ENCODE data around the gene BRF1. TPM values are rescaled to one million over a fixed set of nuclear protein-coding genes. Genes with fewer than 3 reads are reported as not detected.

BRF1 gene
- total RNA-seq, 1 experiment from 2014 or later: 50.2 TPM

- DNase-seq (ENCODE audit: low spot score): no peak
Measured at GRCh38 chr14:105268736-105269354, 32.0 kb downstream of the BRF1 start.

- peak; percentile 25 for DNase-seq (ENCODE audit: low spot score)
Measured at GRCh38 chr14:105267820-105268548, 32.8 kb downstream of the BRF1 start.

- DNase-seq (ENCODE audit: low spot score): no peak
Measured at GRCh38 chr14:105261781-105262180, 39.0 kb downstream of the BRF1 start.

GRCh38 chr14:105260959-105261358 is 39.8 kb downstream of the BRF1 start:
- no peak for DNase-seq (ENCODE audit: low spot score)

- peak; percentile 39 for DNase-seq (ENCODE audit: low spot score)
Measured at GRCh38 chr14:105258846-105259245, 42.0 kb downstream of the BRF1 start.

- DNase-seq (ENCODE audit: low spot score): peak; percentile 66
Measured at GRCh38 chr14:105257464-105257863, 43.3 kb downstream of the BRF1 start.

GRCh38 chr14:105256292-105256960 is 44.4 kb downstream of the BRF1 start:
- DNase-seq (ENCODE audit: low spot score): no peak

- no peak for DNase-seq (ENCODE audit: low spot score)
Measured at GRCh38 chr14:105255021-105255507, 45.7 kb downstream of the BRF1 start.

GRCh38 chr14:105253329-105253682 is 47.5 kb downstream of the BRF1 start:
- DNase-seq (ENCODE audit: low spot score): no peak

- DNase-seq (ENCODE audit: low spot score): no peak
Measured at GRCh38 chr14:105252552-105253328, 48.1 kb downstream of the BRF1 start.

GRCh38 chr14:105251920-105252319 is 48.9 kb downstream of the BRF1 start:
- no peak for DNase-seq (ENCODE audit: low spot score)

- DNase-seq (ENCODE audit: low spot score): no peak
Measured at GRCh38 chr14:105250986-105251385, 49.8 kb downstream of the BRF1 start.

GRCh38 chr14:105250008-105250366 is 50.8 kb downstream of the BRF1 start:
- no peak for DNase-seq (ENCODE audit: low spot score)

GRCh38 chr14:105249182-105250007 is 51.4 kb downstream of the BRF1 start:
- DNase-seq (ENCODE audit: low spot score): no peak

GRCh38 chr14:105248368-105249181 is 52.2 kb downstream of the BRF1 start, which contains the start of gene BTBD6:
BTBD6 (plus strand) TSS chr14:105248533; CDS start chr14:105248712, 179 bp downstream.
- peak; percentile 67 for DNase-seq (ENCODE audit: low spot score)

GRCh38 chr14:105247715-105248367 is 53.0 kb downstream of the BRF1 start:
- no peak for DNase-seq (ENCODE audit: low spot score)

- no peak for DNase-seq (ENCODE audit: low spot score)
Measured at GRCh38 chr14:105247026-105247425, 53.8 kb downstream of the BRF1 start.

- no peak for DNase-seq (ENCODE audit: low spot score)
Measured at GRCh38 chr14:105244334-105244733, 56.5 kb downstream of the BRF1 start.

GRCh38 chr14:105241641-105242040 is 59.2 kb downstream of the BRF1 start:
- no peak for DNase-seq (ENCODE audit: low spot score)
